SW 1271 (cell line): ENCODE measurements around the gene KPNA6.

ENCODE experiments used
- DNase-seq, 2 experiments: peaks; one replicate each; lab custom pipeline; 2025; lab: John Stamatoyannopoulos, UW

The KPNA6 gene

DNA sequence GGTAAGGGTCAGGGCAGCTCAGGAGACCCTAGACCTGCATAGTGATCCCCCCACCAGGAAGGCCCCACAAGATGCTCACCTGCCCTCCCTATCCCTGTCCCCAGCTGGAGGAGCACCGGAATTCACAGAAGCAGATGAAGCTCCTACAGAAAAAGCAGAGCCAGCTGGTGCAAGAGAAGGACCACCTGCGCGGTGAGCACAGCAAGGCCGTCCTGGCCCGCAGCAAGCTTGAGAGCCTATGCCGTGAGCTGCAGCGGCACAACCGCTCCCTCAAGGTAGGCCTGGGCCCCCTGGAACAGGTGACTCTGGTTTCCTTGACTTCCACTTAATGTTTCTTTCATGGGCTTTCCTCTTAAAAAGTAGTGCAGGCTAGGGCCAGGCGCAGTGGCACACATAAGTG lies 80.0 kb downstream of the KPNA6 start:
- DNase-seq, result no peak

DNA sequence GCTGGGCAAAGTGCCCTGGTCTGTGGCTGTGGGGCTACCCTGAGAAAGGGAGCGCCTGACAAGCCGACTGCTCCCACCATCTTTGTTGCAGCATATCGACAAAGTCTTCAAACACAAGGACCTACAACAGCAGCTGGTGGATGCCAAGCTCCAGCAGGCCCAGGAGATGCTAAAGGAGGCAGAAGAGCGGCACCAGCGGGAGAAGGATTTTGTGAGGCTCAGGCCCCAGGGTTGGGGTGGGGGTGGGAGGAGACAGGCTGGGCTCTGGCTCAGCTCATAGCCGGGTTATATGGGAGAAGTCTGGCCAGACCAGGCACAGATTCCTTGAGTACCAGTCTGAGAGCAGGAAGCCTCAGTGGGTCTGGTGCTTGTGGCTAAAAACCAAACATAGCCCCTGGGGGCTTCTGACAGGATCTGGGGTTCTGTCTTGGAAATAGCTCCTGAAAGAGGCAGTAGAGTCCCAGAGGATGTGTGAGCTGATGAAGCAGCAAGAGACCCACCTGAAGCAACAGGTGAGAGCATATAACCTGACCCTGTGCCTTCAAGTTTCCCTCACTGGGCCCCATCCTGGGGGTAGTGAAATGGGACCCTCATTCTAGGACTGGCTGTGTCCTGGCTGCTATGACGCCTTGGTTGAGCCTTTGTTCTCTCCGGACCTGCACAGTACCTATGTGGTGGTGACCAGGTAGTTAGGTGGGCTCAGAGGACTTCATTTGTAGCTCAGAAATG lies 84.5 kb downstream of the KPNA6 start:
- no peak for DNase-seq

DNA sequence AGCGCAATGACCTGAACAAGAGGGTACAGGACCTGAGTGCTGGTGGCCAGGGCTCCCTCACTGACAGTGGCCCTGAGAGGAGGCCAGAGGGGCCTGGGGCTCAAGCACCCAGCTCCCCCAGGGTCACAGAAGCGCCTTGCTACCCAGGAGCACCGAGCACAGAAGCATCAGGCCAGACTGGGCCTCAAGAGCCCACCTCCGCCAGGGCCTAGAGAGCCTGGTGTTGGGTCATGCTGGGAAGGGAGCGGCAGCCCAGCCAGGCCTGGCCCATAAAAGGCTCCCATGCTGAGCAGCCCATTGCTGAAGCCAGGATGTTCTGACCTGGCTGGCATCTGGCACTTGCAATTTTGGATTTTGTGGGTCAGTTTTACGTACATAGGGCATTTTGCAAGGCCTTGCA lies 87.1 kb downstream of the KPNA6 start:
- no peak for DNase-seq

GRCh38 chr1:32195531-32195930 lies 87.7 kb downstream of the KPNA6 start:
- no peak for DNase-seq

DNA sequence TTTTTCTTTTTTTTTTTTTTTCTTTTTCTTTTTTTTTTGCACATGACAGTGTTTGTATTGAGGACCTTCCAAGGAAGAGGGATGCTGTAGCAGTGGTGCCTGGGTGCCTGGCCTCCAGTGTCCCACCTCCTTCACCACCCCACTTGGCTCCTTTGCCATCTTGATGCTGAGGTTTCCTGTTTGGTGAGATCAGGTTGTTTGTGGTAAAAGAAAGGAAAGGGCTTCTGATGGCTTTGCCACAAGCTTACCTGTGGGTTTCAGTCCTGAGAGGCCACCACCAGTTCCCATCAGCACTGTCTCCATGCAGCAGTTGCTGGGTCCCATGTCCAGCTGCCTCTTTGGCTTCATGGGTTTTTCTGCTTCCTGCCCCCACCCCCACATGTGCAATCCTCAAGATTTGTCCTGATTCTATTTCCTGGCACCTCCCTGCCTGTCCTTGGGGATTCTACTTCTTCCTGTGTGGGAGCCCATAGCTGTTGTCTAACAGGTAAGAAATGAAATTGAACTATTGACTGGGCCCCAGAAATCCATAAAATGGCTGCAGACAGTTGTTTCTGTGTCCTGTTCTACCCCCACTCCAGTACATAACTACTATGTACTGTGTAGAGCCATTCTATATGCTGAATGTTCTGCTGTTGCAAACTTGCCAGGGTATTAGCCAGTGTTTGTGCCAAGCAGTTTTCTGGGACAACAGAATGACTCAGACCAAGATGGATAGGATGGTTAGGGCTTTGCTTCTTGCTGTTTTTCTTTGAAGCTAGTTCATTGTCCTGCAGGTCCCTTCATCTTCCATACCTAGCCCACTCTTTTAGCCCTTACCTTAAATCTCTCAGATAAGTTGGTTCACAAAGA lies 88.3 kb downstream of the KPNA6 start:
- DNase-seq, result no peak

DNA sequence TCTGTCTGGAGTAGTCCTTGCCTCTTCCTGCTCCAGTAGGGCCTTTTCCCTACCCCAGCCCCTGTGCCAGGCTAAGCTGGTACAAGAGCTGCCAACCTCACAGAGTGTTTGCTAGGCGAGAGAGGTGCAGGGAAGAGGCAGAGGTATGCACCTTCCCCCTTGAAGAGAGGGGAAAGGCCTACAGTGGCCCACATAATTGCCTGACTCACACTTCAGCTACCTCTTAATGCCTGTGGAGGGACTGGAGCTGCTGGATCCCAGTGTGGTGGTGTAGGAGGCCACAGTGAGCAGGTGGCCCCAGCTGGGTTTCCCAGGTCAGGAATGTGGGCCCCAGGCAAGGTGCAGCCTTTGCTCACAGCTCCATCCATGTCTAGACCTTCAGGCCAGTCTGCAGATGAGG lies 89.2 kb downstream of the KPNA6 start:
- DNase-seq, result no peak

- DNase-seq, result no peak
Measured at GRCh38 chr1:32197837-32198236, 90.0 kb downstream of the KPNA6 start.

- no peak for DNase-seq
Measured at GRCh38 chr1:32198237-32199042, 90.6 kb downstream of the KPNA6 start.

DNA sequence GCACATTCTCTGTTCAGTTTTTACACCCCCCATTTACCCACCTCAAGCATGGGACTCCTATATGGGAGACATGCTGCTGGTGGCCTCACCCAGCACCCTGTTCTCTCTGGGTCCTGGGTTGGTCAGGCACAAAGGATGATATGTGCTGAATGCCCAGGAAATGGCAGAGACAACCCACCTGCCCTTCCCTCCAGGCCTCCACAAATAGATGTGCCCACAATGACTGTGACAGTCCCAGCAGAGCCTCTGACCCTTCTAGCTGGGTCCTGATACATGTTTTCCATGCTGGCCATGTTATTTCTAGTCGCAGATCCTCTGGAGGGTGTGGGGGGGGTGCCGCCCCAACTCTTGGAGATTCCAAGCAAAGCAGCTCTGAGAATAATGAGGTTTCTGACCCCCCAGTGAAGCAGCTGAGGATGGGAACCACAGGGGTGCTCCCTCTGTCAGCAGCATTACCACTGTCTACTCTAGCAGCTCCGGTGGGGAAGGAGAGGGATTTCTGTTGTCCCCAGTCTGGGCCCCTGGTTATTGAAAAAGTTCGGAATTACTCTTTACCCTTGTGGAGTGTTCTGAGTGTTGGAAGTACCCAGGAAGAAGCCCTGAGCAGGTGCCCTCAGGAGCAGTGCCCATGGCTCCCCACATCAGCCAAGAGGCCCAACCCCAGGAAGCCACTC lies 91.3 kb downstream of the KPNA6 start:
- DNase-seq, result no peak

GRCh38 chr1:32199717-32200072 lies 91.8 kb downstream of the KPNA6 start:
- DNase-seq, result no peak

- DNase-seq, result peak in 1 of 2 experiments; percentile 45
Measured at GRCh38 chr1:32200226-32201010, 92.6 kb downstream of the KPNA6 start, which contains the start of gene CCDC28B. Gene CCDC28B (plus strand): TSS chr1:32200595. CDS start chr1:32201936, 1,341 bp downstream.

DNA sequence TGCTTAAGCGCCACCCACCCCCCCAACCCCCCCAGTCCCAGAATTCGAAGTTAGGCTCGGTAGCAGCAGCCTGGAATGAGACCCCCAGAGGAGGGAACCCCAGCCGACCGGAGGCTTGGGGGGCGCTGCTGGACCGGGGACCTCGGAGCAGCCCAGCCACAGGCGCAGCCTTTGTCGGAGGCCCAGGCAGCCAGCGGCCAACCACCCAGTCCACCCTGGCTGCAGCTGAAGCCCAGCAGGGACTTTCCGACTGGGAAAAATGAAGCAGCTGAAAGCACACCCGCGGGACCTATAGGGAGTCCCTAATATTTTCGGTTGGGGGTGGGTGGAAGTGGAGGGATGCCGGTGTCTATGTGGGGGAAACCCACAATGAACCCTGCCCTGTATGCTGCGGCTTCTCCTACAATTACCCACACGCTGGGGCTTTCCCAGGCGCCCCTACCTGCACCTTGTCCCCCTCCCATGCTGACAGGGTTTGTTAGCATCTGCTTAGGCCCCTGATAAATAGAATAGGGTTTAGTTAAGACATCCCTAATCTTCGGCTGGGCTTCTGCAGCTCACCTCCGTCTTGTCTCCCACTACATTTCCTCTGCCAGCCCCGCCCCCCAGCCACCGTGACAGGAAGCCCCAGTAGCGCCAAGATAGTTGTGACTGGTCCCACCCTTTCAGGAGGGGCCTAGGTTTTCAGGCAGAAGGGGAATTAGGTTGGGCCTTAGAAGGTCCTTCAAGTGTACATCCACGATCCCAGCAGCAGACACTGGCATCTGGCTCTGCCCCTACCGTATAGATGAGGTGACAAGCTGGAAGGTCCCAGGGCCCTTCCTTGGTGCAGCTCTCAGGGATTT lies 93.4 kb downstream of the KPNA6 start:
- no peak for DNase-seq

- no peak for DNase-seq
Measured at GRCh38 chr1:32204943-32205361, 97.1 kb downstream of the KPNA6 start.

DNA sequence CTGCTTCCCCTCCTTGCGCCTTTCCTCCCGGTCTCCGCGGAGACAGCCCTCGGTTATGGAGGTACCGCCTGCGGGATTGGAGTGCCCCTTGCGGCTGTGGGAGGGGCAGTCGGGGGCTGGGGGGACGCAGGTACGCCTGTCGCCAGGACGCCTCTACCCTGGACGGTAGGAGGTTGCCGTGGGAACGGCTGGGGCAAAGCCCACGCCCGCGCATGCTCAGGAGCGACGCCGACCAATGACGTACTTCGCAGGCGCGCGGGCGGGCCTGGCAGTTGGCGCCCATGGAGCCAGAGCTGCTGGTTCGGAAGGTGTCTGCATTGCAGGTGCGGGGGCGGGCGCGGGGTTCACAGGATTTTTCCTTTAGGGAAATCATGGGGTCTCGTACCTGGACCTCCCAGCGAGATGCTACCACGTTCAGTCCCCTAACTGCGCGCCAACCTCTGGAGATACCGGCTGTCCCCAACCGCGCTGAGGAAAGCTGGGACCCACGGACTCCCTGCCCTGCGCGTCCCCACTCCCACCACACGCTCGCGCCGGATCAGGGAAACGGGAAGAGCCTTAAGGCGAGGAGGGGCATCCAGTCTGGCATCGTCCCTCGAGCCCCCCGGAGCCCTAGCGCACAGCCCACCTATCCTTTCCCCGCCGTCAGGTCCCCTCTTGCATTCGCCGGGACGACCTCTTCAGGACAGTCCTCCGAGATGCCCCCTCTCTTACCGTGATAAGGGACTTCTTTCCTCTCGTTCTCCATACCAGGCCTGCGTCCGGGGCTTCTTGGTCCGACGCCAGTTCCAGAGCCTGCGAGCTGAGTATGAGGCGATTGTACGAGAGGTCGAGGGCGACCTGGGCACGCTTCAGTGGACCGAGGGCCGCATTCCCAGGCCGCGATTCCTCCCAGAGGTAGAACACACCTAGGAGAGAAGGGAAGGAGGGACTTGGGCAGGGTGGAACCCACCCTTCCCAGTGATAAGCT lies 97.8 kb downstream of the KPNA6 start, which contains the start of gene IQCC:
Gene IQCC (plus strand): TSS at position 271 of the 970 bp plus-strand sequence. CDS start 11 bp downstream, at position 282.
- DNase-seq, result peak; percentile 54 to 75

DNA sequence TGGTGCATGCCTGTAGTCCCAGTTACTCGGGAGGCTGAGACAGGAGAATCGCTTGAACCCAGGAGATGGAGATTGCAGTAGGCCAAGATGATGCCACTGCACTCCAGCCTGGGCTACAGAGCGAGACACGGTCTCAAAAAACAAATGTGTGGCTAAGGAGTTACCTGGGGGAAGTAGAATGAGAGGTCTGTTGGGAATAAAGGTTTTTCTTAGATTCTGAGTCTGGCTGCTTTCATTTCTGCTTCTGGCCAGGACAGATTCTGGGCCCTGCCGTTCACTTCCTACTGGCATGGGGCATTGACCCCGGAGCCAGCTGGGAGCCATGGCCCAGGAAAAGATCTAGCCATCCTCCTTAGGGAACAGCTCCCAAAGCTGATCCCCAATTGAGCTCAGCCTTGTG lies 100.6 kb downstream of the KPNA6 start:
- no peak for DNase-seq

DNA sequence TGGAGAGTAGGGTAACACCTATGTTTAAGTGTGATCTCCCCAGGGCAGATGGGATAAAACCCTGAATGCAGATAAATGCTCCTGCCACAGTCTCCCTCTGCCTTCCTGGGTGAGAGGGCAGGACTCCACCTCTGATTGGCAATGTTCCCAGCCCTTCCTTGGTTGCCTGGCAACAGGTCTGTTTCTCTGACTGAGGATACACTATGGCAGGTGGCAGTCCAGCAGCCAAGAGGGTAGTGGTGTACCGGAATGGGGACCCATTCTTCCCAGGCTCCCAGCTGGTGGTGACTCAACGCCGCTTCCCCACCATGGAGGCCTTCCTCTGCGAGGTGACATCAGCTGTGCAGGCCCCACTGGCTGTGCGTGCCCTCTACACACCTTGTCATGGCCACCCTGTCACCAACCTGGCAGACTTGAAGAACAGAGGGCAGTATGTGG lies 101.1 kb downstream of the KPNA6 start, which contains the start of gene DCDC2B:
Gene DCDC2B (plus strand): TSS at position 199 of the 438 bp plus-strand sequence. CDS start 5 bp downstream, at position 204.
- peak in 1 of 2 experiments; percentile 27 for DNase-seq

DNA sequence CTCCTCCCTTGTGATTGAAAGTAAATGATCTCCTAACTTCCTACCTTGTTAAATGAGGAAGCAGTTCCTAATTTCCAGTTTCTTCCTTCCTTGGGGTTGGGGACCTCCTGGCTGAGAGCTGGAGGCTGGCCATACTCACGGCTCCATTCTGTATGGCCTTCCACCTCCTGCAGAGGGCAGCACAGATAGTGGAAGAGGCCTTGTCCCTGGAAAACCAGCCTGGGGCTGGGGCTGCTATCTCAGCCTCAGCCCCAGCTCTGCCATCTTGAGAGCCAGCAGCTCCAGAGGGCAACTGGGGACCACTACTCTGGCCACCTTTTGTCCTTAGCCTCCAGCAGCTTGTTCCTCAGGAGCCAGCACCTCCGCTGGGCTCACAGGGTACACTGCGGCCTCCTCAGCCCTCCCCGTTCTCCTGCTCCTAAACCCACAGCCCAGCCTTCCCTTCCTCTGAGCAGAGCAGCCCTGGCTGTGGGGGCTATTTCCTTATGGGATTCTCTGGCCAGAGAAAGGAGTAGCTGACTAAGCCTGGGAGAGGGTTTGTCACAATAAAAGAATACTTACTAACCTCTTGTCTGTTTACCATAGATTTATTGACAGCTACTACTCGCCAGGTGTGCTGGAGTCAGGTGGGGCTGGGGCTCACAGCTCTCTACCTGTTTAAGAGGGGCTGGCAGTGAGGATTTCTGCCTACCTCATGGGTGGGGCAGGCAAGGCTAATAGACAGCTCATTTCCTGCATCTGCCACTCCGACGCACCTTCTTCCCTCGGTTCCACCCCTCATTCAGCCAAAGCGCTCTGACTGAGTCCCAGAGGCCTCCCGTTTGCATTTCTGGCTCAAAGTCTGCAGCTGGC lies 108.0 kb downstream of the KPNA6 start:
- DNase-seq, result peak; percentile 34 to 48

DNA sequence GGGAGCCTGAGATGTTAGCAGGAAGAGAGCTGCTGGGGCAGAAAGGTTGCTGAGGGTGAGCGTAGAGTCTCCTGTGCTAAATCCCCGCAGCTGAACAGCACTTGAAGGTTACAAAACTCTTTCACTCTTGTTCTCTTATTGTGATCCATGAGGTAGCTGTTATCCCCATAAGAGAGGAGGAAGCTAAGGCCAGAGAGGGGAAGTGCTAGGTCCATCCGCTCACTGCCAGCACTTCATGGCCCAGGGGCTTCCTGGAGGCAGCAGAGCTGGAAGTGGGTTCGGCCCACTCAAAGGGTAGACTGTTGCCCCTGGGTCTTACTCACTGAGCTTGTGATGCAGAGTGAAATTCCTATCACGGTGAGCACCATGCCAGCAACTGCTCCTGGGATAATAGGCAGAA lies 108.7 kb downstream of the KPNA6 start:
- DNase-seq, result no peak
